Measurements from ENCODE around the gene USP3. TPM values are rescaled to one million over a fixed set of nuclear protein-coding genes. Genes with fewer than 3 reads are reported as not detected.

The USP3 gene
- total and polyA plus RNA-seq, 2 of the 13 experiments (the other 11 are each of a cell fraction or from before 2014, with no cell fraction given): 14.3 to 61.2 TPM

DNA sequence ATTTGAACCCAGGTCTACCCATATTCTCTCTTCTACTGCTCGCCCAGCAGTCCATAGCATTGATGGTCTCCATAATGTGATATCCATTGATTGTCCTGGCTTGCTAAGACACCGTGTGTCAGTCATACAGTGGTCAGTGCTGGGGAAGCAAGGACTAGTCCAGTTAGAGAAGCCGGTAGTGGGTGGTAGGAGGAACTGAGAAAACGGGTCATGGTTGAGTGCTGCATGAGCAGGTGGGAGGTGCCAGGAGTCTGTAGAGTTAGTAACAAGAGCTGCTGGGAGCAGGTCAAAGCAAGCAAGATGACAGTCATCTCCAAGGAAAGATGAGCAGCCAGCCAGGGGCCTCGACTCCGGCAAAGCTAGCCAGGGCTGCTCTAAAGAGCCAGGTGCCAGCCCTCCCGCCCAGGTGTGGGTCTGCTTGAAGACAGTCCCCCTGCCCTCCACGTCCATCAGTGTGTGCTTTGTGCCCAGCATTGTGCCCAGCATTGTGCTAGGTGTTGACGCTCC lies 29.5 kb upstream of the USP3 start (continued):
- TF ChIP-seq ZNF800 (CRISPR knock-in tag; IDR thresholded peaks at IDR 0.05): no peak
- TF ChIP-seq ZNF687 (CRISPR knock-in tag; IDR thresholded peaks at IDR 0.05): peak; percentile 63
- 0 out of 2 replicates have a peak, but pooled peaks have one; percentile 15 for TF ChIP-seq ARID2 (CRISPR knock-in tag; IDR thresholded peaks at IDR 0.05; ENCODE audit: borderline replicate concordance)
- peak; percentile 18; the same call in 1 of the 2 replicates for TF ChIP-seq SALL1 (CRISPR knock-in tag; IDR thresholded peaks at IDR 0.05)
- TF ChIP-seq CHD4 (IDR thresholded peaks at IDR 0.05; ENCODE audit: borderline replicate concordance, low read length): peak; percentile 44; the same call in 1 of the 2 replicates

DNA sequence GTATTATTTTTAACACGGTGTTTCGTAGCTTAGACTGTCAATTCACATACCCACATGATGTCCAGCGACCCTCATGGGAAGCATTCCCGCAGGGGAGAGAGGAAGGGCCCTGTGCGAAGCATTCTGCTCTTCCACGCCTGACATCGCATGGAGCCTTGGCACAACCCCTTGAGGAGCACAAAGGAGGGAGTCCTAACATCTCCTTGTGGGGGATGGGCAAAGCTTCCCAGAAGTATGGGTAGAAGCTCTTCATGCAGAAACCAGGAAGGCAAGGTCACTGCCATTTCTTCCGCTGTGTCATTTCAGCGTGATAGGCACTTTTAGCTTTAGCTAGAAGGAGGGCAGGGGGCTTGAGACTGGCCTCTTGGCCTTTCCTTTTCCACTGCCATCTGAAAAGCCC lies 28.7 kb upstream of the USP3 start:
- Histone ChIP-seq H3K27me3 (ENCODE audit: control insufficient read depth in 1 of 2, insufficient read depth in 2 of 2, low read length in 2 of 2) (no peaks in the 10 kb centered on the region), H3K79me2 (ENCODE audit: insufficient read depth, low read length) (no peaks in the 10 kb centered on the region), H3K36me3 (replicated peaks in 1 of 2; ENCODE audit: control insufficient read depth in 1 of 2, insufficient read depth in 2 of 2, low read length in 2 of 2) (no peaks in the 10 kb centered on the region), H3K4me3 (replicated peaks in 1 of 3; ENCODE audit: insufficient read depth in 1 of 3, low read depth in 2 of 3, low read length in 3 of 3) (no peak overlapping the region), H3K4me1 (ENCODE audit: insufficient read depth, low read length) (peaks cover 85% of the 10 kb centered on the region), H3K4me2 (ENCODE audit: low read depth, low read length) (no peak overlapping the region), H3K9me3 (ENCODE audit: low read length) (no peaks in the 10 kb centered on the region), H4K20me1 (ENCODE audit: insufficient read depth, low read length) (no peaks in the 10 kb centered on the region), H2AFZ (ENCODE audit: low read length) (no peak overlapping the region), H3K9ac (ENCODE audit: insufficient read depth, low read depth, low read length) (no peak overlapping the region), H3K27ac (ENCODE audit: extremely low read length, insufficient read depth, low read length) (peak overlapping the region; percentile 50)
- 96% methylated on average over 8 of the region's 9 CpGs for WGBS (ENCODE audit: low lambda C conversion rate)
- TF ChIP-seq ZBTB7B (CRISPR knock-in tag; IDR thresholded peaks at IDR 0.05): no peak
- TF ChIP-seq ZBTB38 (CRISPR knock-in tag; IDR thresholded peaks at IDR 0.05): peak; percentile 78; the same call in 1 of the 2 replicates
- peak; percentile 91 for TF ChIP-seq PRPF4 (IDR thresholded peaks at IDR 0.05; ENCODE audit: low read depth, low read length, poor library complexity, severe bottlenecking)
- no peak for TF ChIP-seq CREB1 (IDR thresholded peaks at IDR 0.05)
- TF ChIP-seq CREB1 (CRISPR knock-in tag; IDR thresholded peaks at IDR 0.05): no peak
- CTCF ChIA-PET (ENCODE audit: low intra/inter-chr PET ratio, low total read pairs): no interaction called here
- BruUV-seq (replicated peaks): no TSS peak
- DNase-seq (ENCODE audit: low spot score) (no peak), ATAC-seq (no peak), FAIRE-seq (no peak)
- in situ Hi-C loops (cut with HindIII; ENCODE audit: extremely low pct_ligation_motif_present, low pct_unique_long_range_greater_than_20kb) (no loop called here), intact Hi-C loops (cut with micrococcal nuclease; ENCODE audit: unreplicated experiment) (no loop called here)
- POLR2A ChIA-PET: interaction anchor here (0.8 to 5.0 kb wide), 5 partner anchors 21 to 135 kb away, joined by 3 to 82 read pairs (median 5); partner anchors contain the start of gene USP3

All from HepG2 (cell line).